Hindlimb muscle (tissue), 1 donor: Measurements from ENCODE around the gene CACTIN. TPM values are rescaled to one million over a fixed set of nuclear protein-coding genes. Genes with fewer than 3 reads are reported as not detected.
"Not testable (repeated sequence)": the region's sequence is repeated elsewhere in the genome, so short reads cannot be mapped to it uniquely, and the experiment has no call there.

Experiments
- DNase-seq: peaks from one replicate; pipeline ENCODE4 v3.0.0-alpha.2; 2013
- polyA plus RNA-seq: library from polyadenylated mRNA; unstranded; fragments of 120-200 nt; gene quantifications from one replicate; pipeline ENCODE4 v1.2.1, GENCODE V29; 2013; ENCODE audit not compliant: insufficient read length

Gene CACTIN
- 25.3 TPM for polyA plus RNA-seq

- peak; percentile 96 for DNase-seq
Measured at GRCh38 chr19:3626473-3627350, at the start of gene CACTIN. TSS of gene CACTIN (minus strand) at chr19:3626790. CDS start at chr19:3626762, 28 bp downstream.

DNA sequence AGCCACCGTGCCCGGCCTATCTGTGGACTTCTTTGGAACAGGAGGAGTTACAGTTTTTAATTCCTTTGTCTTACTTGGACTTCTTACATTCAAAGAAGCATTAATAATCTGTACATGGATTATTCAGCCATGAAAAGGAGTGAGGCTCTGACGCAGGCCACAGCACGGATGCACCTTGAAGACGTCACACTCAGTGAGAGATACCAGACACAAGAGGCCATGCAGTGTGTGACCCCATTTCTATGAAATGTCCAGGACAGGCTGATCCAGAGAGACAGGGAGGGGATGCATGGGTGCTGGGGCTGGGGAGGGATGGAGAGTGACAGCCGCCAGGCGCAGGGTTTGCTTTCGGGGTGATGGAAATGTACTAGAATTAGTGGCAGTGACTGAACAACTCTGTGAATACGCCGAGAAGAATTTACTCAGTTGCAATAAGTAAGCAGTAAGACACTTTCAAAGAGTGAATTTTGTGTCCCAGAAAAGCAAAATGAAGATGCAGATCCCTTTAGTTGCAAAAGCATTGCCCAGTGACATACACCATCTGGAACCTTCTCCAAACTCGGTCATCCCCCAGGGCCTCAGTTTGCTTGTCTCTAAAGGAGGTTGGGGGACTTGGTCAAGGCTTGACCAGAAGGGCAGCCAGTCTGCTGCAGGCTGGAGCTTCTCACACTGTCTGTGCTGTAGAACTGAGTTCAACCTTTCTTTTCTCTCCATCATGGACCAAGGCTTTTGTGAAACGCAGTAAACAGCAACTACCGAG lies 48.4 kb upstream of the CACTIN start:
- no peak for DNase-seq

DNA sequence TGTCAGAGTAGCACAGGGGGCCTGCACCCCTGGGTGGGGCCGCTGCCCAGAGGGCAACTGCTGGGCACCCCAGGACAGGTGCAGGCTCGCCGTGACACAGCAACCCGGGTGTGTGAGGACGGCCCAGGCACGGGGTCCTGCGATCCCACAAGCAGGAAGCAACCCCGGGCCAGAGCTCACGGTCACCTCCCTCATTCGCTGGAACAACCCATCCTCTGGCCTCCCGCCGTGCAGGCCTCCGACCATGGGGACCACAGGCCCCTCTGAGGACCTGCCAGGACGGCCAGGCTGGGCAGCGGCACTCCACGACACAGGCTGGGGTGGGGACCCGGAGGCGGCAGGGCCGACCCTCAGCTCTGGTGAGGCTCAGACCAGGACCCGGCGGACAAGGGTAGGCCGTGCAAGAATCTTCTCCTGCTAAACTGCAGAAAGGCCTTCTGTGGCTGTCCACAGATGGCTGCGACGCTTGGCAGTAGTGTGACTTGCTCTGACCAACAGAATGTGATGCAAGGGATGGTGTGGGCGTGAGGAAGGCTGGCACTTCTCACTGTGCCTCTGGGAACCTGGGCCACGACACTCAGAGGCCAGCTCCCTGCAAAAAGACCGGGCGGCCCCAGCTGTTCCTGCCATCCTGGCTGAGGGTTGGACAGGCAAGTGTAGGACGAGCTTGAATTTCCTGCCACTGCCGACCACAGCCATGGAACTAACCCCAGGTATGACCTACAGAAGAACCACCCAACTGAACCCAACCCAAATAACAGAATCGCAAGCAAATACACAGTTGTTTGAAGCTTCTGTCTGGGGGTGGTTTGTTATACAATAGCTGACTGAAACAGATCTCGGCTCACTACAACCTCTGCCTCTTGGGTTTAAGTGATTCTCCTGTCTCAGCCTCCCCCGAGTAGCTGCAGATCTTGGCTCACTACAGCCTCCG lies 47.2 kb upstream of the CACTIN start:
- DNase-seq: no peak

- DNase-seq: no peak
Measured at GRCh38 chr19:3672993-3673392, 46.4 kb upstream of the CACTIN start.

GRCh38 chr19:3672575-3672948 lies 46.0 kb upstream of the CACTIN start:
- DNase-seq: no peak

DNA sequence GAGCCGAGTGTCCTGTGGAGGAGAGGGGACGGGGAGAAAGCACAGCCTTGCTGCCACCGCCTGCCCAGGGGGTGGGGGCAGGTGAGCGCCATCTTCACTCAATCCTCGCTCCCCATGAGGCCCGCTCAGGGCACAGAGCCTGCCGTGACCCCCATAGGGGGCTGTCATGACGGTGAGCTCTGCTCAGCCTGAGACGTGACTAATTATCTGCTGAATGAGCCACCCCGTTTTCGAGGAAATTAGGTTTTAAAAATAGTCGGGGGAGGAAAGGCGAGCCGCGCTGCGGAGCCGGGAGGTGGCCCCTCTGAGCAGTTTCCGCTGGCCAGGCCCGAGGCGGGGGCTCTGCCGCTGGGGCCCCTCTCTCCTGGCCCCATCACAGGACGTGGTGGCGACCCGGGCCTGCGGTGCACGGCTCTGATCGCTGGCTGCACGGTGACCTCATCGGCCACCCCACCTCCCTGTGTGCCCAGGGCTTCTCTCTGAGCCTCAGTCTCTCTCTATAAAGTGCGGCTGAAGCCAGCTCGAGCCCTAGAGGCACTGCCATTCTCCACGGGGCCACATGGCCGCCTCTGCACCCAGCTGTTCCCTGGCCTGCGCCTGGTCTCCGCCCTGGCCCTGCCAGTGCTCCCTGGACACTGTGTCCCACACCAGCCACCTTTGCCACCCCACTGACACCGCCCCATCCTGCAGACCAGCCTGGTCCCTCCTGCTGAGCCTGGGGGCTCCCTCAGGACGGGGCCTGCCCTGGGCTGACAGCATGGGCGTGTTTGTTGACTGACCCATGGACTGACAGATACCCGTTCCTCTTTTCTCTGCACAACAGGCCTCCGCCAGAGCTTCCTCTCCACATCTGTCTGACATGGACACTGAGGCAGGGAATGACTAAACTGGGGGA lies 45.3 kb upstream of the CACTIN start:
- DNase-seq: peak; percentile 45

- peak; percentile 76 for DNase-seq
Measured at GRCh38 chr19:3670796-3671679, 44.4 kb upstream of the CACTIN start.

DNA sequence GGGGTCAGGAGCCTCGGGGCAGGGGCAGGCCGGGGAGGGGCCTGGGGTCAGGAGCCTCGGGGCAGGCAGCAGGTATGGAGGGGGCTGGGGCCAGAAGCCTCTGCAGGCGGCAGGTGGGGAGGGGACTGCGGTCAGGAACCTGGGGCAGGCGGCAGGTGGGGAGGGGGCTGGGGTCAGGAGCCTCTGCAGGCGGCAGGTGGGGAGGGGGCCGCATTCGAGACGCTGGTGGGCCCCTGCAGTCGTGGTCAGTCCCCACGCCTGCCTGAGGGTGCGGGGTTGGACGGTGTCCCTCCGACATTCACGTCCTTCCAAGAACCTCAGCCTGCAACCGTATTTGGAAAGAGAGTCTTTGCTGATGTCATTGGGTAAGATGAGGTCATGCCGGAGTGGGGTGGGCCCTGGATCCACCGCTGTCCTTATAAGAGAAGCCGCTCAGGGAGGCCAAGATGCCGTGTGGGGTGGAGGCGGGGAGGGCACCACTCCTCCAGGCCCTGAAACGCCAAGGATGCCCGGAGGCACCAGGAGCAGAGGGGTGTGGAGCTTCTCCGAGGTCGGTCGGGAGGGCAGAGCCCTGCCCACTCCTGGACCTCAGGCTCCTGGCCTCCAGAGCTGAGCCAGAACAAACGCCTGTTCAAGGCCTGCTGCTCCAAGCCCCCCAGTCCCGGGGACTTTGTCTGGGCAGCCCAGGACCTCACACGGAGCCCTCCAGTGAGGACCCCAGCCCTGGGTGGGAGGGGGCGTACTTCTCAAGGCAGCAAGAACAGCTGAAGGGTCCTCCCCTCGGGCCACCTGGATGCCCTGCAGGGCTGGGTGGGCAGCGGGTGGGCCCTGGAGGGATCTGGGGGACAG lies 43.6 kb upstream of the CACTIN start:
- peak; percentile 83 for DNase-seq

DNA sequence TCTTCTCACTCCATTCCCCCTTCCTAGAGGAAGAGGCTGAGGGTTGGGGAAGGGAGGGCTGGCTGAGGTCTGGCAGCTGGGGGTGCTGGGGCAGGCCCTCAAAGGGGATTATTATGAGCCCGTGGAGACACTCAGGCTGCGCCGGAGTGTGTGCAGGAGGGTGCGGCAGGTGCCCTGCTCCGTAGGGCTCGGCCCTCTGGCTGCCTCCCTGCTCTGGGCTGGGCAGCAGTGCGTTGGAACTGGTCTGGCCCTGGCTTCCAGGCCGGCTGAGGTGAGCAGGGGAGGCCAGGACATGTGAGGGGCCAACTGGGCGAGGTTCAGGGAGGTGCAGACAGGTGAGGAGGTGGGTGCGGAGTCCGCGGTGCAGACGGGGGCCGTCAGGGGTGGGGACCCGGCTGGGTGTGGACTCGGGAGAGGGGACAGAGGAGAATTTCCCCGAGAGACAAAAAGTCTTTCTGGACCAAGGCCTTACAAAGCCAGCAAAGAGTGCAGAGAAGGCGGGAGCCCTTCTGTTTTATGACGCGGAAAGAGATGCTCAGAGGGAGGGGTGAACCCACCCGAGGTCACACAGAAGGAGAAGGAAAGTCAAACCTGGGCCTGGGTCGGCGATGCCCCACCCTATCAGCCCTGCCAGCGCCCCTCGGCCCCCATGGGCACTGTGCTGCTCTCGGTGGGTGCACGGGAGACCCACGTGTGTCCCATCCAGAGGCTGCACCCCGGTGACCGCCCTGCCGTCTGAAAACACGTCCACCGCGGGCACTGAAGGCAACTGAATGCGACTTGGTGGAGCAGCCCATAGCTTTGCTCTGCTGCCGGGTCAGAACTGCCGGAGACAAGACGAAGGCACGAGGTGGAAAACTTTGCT lies 42.7 kb upstream of the CACTIN start:
- no peak for DNase-seq

GRCh38 chr19:3668331-3669081 lies 41.9 kb upstream of the CACTIN start:
- DNase-seq: no peak

DNA sequence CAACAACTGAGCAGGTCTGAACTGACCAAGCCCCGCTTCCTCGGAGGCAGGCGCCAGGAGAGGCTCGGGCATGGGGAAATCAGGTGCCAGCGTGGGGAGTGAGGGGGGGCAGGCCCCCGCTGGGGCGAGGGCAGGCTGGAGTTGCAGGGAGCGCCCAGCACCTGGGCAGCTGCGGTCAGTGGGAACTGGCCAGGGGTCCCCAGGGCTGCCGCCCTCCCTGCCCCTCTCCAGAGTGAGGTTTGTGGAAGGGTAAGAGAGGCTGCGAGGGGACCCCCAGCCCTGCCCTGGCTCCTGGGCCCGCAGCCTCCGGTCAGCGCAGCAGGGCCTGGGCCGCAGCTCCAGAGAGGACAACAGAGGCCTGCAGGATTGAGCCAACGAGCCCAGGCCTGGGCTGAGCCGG lies 41.2 kb upstream of the CACTIN start:
- DNase-seq: no peak

DNA sequence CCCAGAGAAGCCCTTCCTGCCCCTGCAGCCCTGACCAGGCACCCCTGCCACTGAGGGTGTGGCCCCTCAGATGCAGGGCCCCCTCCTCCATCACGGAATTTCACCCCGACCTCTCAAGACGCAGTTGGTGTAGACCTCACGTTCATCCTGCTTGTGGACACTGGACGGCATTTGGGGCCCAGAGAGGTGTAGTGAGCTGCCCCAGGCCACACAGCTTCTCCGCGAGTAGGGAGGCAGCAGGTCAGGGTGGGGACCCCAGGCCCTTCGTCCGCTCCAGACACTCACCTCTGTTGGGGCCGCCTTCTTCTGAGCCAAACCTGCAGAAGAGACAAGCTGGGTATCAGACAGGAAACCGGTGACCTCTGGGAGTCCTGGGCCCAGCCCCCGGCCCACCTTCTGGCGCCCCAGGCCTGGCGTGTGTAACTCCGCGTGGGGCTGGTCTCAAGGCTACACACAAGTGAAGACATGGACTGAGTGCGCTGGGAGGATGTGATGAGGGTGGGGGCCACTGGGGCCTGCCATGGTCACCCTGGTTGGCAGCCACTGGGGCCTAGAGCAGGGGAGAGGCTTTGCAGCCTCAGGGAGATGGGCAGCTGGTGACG lies 40.5 kb upstream of the CACTIN start:
- no peak for DNase-seq

GRCh38 chr19:3666545-3666856 lies 39.9 kb upstream of the CACTIN start:
- DNase-seq: not testable (repeated sequence)

- DNase-seq: peak; percentile 49
Measured at GRCh38 chr19:3665681-3666544, 39.3 kb upstream of the CACTIN start.

DNA sequence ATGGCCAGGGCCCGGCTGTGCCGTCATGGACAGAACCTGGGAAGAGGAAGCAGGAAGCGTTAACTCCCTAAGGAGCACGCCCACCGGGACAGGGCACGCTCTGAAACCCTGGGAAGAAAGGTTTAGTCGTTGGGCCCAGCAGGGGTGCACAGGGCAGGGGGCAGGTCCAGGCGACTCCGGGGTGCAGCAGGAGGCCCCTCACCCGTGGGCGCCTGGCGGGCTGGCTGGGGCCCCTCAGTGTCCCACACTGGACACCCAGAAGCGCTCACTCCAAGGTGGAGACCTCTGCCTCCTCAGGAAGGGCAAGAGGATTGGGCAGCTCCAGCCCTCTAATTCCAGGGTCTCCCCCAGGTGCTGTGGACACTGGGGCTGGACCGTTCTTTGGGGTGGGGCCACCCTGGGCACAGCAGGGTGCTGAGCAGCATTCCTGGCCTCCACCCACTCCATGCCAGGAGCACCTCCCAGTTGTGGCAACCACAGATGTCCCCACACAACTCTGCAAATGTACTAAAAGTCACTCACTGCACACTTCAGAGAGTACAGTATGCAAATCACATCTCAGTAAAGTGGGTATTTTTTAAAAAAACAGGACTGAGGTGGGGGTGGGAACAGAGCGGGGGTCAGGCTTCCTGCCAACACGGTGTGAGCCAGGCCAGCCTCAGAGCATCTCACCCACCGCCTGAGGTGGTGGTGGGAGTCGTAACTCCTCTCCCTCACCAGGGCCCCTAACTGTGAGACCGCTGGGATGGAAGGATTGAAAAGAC lies 38.5 kb upstream of the CACTIN start:
- DNase-seq: no peak

- no peak for DNase-seq
Measured at GRCh38 chr19:3663838-3664237, 37.2 kb upstream of the CACTIN start.
